ENCODE data around the gene ELMO1. TPM values are rescaled to one million over a fixed set of nuclear protein-coding genes. Genes with fewer than 3 reads are reported as not detected.

Gene ELMO1
- total RNA-seq, 2 donors from 2014 or later: 66.0 to 72.2 TPM

GRCh38 chr7:37363536-37364491, 84.8 kb downstream of the ELMO1 start:
- Histone ChIP-seq H3K27me3 (replicated peaks; ENCODE audit: insufficient read depth) (no peaks in the 10 kb centered on the region), H3K9me3 (no peaks in the 10 kb centered on the region), H3K4me3 (no peak overlapping the region), H3K27ac (no peak overlapping the region), H3K4me1 (ENCODE audit: control insufficient read depth in 1 of 2, low read depth in 2 of 2) (no peaks in the 10 kb centered on the region), H3K36me3 (no peaks in the 10 kb centered on the region)
- TF ChIP-seq, protein P1, sequence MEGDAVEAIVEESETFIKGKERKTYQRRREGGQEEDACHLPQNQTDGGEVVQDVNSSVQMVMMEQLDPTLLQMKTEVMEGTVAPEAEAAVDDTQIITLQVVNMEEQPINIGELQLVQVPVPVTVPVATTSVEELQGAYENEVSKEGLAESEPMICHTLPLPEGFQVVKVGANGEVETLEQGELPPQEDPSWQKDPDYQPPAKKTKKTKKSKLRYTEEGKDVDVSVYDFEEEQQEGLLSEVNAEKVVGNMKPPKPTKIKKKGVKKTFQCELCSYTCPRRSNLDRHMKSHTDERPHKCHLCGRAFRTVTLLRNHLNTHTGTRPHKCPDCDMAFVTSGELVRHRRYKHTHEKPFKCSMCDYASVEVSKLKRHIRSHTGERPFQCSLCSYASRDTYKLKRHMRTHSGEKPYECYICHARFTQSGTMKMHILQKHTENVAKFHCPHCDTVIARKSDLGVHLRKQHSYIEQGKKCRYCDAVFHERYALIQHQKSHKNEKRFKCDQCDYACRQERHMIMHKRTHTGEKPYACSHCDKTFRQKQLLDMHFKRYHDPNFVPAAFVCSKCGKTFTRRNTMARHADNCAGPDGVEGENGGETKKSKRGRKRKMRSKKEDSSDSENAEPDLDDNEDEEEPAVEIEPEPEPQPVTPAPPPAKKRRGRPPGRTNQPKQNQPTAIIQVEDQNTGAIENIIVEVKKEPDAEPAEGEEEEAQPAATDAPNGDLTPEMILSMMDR (IDR thresholded peaks at IDR 0.05): no peak
- DNase-seq (ENCODE audit: low spot score): no peak
- no peak for ATAC-seq (ENCODE audit: insufficient number of reproducible peaks, low FRiP score, low read depth)

- ATAC-seq (ENCODE audit: insufficient number of reproducible peaks, low FRiP score, low read depth): no peak
- Histone ChIP-seq H3K27me3 (replicated peaks; ENCODE audit: insufficient read depth) (no peaks in the 10 kb centered on the region), H3K9me3 (no peaks in the 10 kb centered on the region), H3K4me1 (ENCODE audit: control insufficient read depth in 1 of 2, low read depth in 2 of 2) (no peaks in the 10 kb centered on the region), H3K27ac (no peak overlapping the region), H3K4me3 (no peak overlapping the region), H3K36me3 (no peaks in the 10 kb centered on the region)
- no peak for DNase-seq (ENCODE audit: low spot score)
- TF ChIP-seq, protein P1 (IDR thresholded peaks at IDR 0.05): no peak
Measured at GRCh38 chr7:37362802-37363201, 85.9 kb downstream of the ELMO1 start.

- Histone ChIP-seq H3K4me1 (ENCODE audit: control insufficient read depth in 1 of 2, low read depth in 2 of 2) (peaks cover 2 to 6% of the 10 kb centered on the region in 2 donors), H3K9me3 (no peaks in the 10 kb centered on the region), H3K27ac (no peak overlapping the region), H3K36me3 (no peaks in the 10 kb centered on the region), H3K4me3 (no peak overlapping the region), H3K27me3 (replicated peaks; ENCODE audit: insufficient read depth) (no peaks in the 10 kb centered on the region)
- no peak for ATAC-seq (ENCODE audit: insufficient number of reproducible peaks, low FRiP score, low read depth)
- no peak for DNase-seq (ENCODE audit: low spot score)
- TF ChIP-seq, protein P1 (IDR thresholded peaks at IDR 0.05): no peak
Measured at GRCh38 chr7:37360484-37360883, 88.2 kb downstream of the ELMO1 start.

GRCh38 chr7:37359662-37360444, 88.8 kb downstream of the ELMO1 start:
- Histone ChIP-seq H3K36me3 (no peaks in the 10 kb centered on the region), H3K27me3 (replicated peaks; ENCODE audit: insufficient read depth) (no peaks in the 10 kb centered on the region), H3K4me3 (no peak overlapping the region), H3K27ac (no peak overlapping the region), H3K4me1 (ENCODE audit: control insufficient read depth in 1 of 2, low read depth in 2 of 2) (peaks cover 8 to 12% of the 10 kb centered on the region in 2 donors), H3K9me3 (no peaks in the 10 kb centered on the region)
- no peak for ATAC-seq (ENCODE audit: insufficient number of reproducible peaks, low FRiP score, low read depth)
- DNase-seq (ENCODE audit: low spot score): no peak
- TF ChIP-seq, protein P1 (IDR thresholded peaks at IDR 0.05): no peak

GRCh38 chr7:37359180-37359579, 89.5 kb downstream of the ELMO1 start:
- ATAC-seq (ENCODE audit: insufficient number of reproducible peaks, low FRiP score, low read depth) (no peak), DNase-seq (ENCODE audit: low spot score) (no peak)
- no peak overlapping the region for H3K4me3 ChIP-seq
- no peaks in the 10 kb centered on the region for H3K36me3 ChIP-seq
- H3K27me3 ChIP-seq (replicated peaks; ENCODE audit: insufficient read depth): no peaks in the 10 kb centered on the region
- peaks cover 13 to 16% of the 10 kb centered on the region in 2 donors for H3K4me1 ChIP-seq (ENCODE audit: control insufficient read depth in 1 of 2, low read depth in 2 of 2)
- TF ChIP-seq, protein P1 (IDR thresholded peaks at IDR 0.05): no peak
- H3K9me3 ChIP-seq: no peaks in the 10 kb centered on the region
- H3K27ac ChIP-seq: no peak overlapping the region

All from thoracic aorta (tissue), 2 donors.